K562 (cell line): Measurements from ENCODE around the gene ANXA3. TPM values are rescaled to one million over a fixed set of nuclear protein-coding genes. Genes with fewer than 3 reads are reported as not detected.

Experiments
- ASH1L ChIP-seq: fragments of 450-650 bp; IDR thresholded peaks from 2 replicates; pipeline ENCODE4 v1.6.1; 2018; ENCODE audit warnings: borderline replicate concordance, mild to moderate bottlenecking, low read depth; ENCODE audit not compliant: partially characterized antibody
- DLX4 ChIP-seq: fragments of 250-450 bp; sonication (Bioruptor Pico); IDR thresholded peaks from 2 replicates; pipeline ENCODE4 v1.6.1; 2021; ENCODE audit warnings: mild to moderate bottlenecking
- E2F6 ChIP-seq, 2 experiments: IDR thresholded peaks; 2 replicates each; pipeline ENCODE4 v1.6.1; 2011; ENCODE audit warnings: borderline replicate concordance in 1 of 2, control low read depth in 1 of 2, low read depth in 1 of 2, low read length in 1 of 2, mild to moderate bottlenecking in 1 of 2, mixed read lengths in 1 of 2, moderate library complexity in 1 of 2; ENCODE audit not compliant: insufficient read depth in 1 of 2, insufficient read length in 1 of 2, poor library complexity in 1 of 2, severe bottlenecking in 1 of 2; ENCODE audit errors: extremely low read depth in 1 of 2
- FOXP1 ChIP-seq: sonication (generic); formaldehyde crosslinking; IDR thresholded peaks from 2 replicates; pipeline ENCODE4 v1.8.0; 2022; ENCODE audit warnings: mild to moderate bottlenecking, missing genetic modification reagents
- HMG20A ChIP-seq: fragments of 450-650 bp; formaldehyde crosslinking; conservative IDR thresholded peaks from 2 replicates; pipeline ENCODE4 v1.4.0; 2020; ENCODE audit warnings: mild to moderate bottlenecking, mixed read lengths
- KLF1 ChIP-seq: fragments of 450-650 bp; IDR thresholded peaks from 2 replicates; pipeline ENCODE4 v1.6.1; 2016; ENCODE audit warnings: missing genetic modification characterization, missing compliant biosample characterization
- NFE2L1 ChIP-seq: fragments of 450-650 bp; IDR thresholded peaks from 2 replicates; pipeline ENCODE4 v1.6.1; 2016; ENCODE audit warnings: missing genetic modification characterization, low read depth, mild to moderate bottlenecking, missing compliant biosample characterization, moderate library complexity, borderline replicate concordance
- RREB1 ChIP-seq: fragments of 250-450 bp; sonication (Bioruptor Pico); IDR thresholded peaks from 2 replicates; pipeline ENCODE4 v1.4.0; 2020
- SRSF9 ChIP-seq: fragments of 200-400 bp; formaldehyde crosslinking; IDR thresholded peaks from 2 replicates; pipeline ENCODE4 v1.6.1; 2017; ENCODE audit warnings: low read depth, low read length, borderline replicate concordance
- XRCC5 ChIP-seq: fragments of 200-400 bp; formaldehyde crosslinking; IDR thresholded peaks from 2 replicates; pipeline ENCODE4 v1.6.1; 2017; ENCODE audit warnings: low read depth, mild to moderate bottlenecking, low read length
- ZFP36 ChIP-seq: fragments of 150-350 bp; IDR thresholded peaks from 2 replicates; pipeline ENCODE4 v1.6.1; 2018; ENCODE audit warnings: low read length, low read depth; ENCODE audit not compliant: partially characterized antibody
- ZNF124 ChIP-seq: sonication (generic); formaldehyde crosslinking; IDR thresholded peaks from 2 replicates; pipeline ENCODE4 v1.8.1; 2022; ENCODE audit warnings: missing genetic modification reagents
- ZNF212 ChIP-seq: fragments of 450-650 bp; formaldehyde crosslinking; IDR thresholded peaks from 2 replicates; pipeline ENCODE4 v1.4.0; 2020; ENCODE audit warnings: mild to moderate bottlenecking
- ZNF592 ChIP-seq: fragments of 450-650 bp; IDR thresholded peaks from 2 replicates; pipeline ENCODE4 v1.6.1; 2017; ENCODE audit warnings: antibody characterized with exemption, mild to moderate bottlenecking
- polyA plus RNA-seq, 8 experiments: library from polyadenylated mRNA; depleted of rRNA in 4 of 8; stranded (reverse) in 5 of 8; unstranded in 3 of 8; fragments of >200 nt; fragmentation: Nextera tagmentation in 2 of 8; fragmentation: Illumina TruSeq in 1 of 8; extraction: Ambion mirVana in 2 of 8; extraction: Trizol in 1 of 8; gene quantifications; 2 replicates each; pipeline versions ENCODE4 v1.2.1 to v1.2.3, GENCODE V29; 2011 to 2014; ENCODE audit warnings: inconsistent platforms in 1 of 8, missing spikeins in 1 of 8
- total RNA-seq, 7 experiments: library from RNA; depleted of rRNA in 6 of 7; stranded (reverse); fragments of >200 nt in 6 of 7; fragmentation: Illumina TruSeq in 2 of 7; extraction: Trizol in 2 of 7; gene quantifications; 2 replicates each; pipeline versions ENCODE4 v1.2.1 to v1.2.3, GENCODE V29; 2011 to 2021; ENCODE audit warnings: low replicate concordance in 1 of 7

The ANXA3 gene
- total and polyA plus RNA-seq, 9 of the 15 experiments (the other 6 are each of a cell fraction or from before 2014, with no cell fraction given), result 6.3 to 15.5 (median 9.8) TPM

GRCh38 chr4:78650106-78651024 lies 98.8 kb downstream of the ANXA3 start (continued):
- TF ChIP-seq RREB1 (CRISPR knock-in tag), result no peak
- TF ChIP-seq FOXP1 (CRISPR knock-in tag), result 0 out of 2 replicates have a peak, but pooled peaks have one; percentile 52
- TF ChIP-seq E2F6 (IDR thresholded peaks at IDR 0.05; ENCODE audit: borderline replicate concordance in 1 of 2, extremely low read depth in 1 of 2, insufficient read depth in 1 of 2, insufficient read length in 1 of 2, low read depth in 1 of 2, low read length in 1 of 2, poor library complexity in 1 of 2, severe bottlenecking in 1 of 2), result no peak
- TF ChIP-seq ZNF124, result no peak
- no peak for TF ChIP-seq ZFP36
- TF ChIP-seq XRCC5, result no peak
- no peak for TF ChIP-seq KLF1 (tag)
- TF ChIP-seq ASH1L, result no peak
- TF ChIP-seq NFE2L1 (tag), result no peak
- TF ChIP-seq ZNF212 (CRISPR knock-in tag), result no peak
- TF ChIP-seq ZNF592, result peak; percentile 47; the same call in 1 of the 2 replicates
- no peak for TF ChIP-seq SRSF9
- no peak for TF ChIP-seq HMG20A (CRISPR knock-in tag)
- no peak for TF ChIP-seq DLX4 (CRISPR knock-in tag)
